HG03175 (cell line): Measurements from ENCODE around the gene MXI1.
"Not testable (repeated sequence)": the region's sequence is repeated elsewhere in the genome, so short reads cannot be mapped to it uniquely, and the experiment has no call there.

Source experiments
- ATAC-seq: cut with Tn5 transposase; IDR thresholded peaks from one replicate; pipeline ENCODE4 v1.9.1; 2021; ENCODE audit warnings: mild to moderate bottlenecking, moderate library complexity; ENCODE audit not compliant: unreplicated experiment

The MXI1 gene

DNA sequence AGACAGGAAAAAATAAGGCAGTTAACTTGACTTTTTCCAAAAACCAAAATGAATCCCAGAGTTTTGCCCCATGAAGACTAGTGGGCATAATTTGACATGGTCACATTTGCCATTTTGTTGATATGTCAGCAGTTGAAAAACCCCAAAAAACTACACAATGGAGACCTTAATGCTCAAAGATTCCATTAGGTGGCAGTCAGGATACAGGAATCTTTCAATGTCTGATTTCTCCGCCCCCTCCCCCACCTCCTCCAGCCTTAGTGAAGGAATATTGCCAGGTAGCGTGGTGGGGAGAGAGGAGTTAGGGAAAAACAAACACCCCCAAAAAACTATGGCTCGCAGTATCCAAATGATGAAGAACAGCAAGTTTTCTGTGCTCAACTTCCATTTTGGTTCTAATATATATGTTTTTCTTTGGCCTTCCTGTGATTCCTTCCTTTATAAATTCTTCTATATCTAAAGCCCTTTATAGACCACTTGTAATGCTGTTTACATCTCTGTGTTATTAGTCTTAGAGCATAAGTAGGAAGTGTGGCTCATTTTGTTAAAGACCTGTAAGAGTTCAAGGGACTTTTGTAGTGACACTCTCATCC lies 104.0 kb downstream of the MXI1 start:
- ATAC-seq = no peak

DNA sequence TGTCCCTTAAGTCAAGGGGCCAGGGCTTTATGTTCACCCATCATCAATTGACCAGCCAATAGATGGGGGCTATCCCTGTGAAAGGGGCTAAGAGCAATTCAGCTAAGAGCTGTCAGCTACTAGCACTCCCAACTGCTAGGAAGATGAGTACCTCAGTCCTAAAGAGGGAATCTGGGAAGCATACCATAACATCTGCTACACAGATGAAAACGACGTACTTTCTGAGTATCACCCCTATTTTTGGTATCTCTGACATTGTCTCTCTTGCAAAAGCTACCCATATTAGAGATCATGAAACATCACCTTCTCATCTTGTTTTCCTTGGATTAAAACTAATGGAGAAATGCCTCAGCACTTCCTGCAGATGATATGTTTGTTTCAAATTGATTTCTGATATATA lies 104.8 kb downstream of the MXI1 start:
- no peak for ATAC-seq

DNA sequence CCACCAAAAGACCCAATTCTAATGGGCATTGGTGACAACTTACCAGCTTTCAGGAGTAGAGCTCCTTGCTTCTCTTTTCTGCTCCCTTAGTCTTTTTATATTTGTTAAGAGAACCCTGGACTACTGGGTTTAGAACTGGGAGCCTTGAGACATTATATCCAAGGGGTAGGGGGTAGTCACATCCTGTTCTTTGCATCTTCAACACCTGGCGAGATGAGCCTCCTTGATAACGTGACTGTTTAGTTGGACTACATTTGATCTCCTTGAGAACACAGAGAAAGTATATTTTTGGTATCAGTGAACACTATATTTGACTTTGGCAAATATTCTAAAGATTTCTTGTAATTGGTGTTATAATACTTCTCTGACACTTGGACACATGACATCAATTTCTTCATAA lies 106.3 kb downstream of the MXI1 start:
- ATAC-seq = no peak

DNA sequence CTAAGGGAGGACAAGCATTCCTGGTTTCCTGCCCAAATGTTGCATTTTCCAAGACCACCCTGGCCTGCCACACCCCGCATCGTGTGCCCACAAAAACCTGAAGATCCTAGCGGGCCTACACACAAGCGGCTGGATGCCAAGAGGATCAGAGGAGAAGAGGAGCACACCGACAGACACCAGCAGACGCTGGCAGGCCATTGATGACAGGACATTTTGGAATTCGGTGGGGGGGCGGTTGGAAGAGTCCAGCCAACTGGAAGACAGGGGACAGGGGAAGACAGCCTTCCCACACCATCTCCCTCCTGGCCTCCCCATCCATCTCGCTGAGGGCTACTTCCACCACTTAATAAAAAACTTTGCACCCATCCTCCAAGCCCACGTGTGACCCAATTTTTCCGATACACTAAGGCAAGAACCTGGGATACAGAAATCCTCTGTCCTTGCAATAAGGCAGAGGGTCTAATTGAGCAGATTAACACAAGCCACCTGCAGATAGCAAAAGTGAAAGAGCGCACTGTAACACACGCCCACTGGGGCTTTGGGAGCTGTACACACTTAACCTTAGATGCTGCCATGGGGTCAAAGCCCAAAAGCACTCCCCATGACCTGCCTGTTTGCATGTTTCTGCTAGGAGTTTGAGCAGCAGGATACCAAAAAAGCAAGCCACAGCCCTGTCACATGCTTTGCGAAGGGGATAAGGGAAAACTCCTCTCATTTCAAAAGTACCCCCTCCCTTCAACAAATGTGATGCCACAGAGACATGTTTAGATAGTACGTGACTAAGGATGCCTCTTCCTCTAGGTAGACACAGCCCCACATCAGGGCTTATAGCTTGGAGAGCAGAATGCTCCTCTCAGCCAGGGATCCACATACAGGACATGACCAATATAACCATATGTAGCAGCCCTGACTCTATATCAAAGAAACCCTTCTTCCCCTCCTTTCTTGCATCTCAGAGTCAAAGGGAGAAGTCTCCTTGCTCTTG lies 110.8 kb downstream of the MXI1 start:
- no peak for ATAC-seq

DNA sequence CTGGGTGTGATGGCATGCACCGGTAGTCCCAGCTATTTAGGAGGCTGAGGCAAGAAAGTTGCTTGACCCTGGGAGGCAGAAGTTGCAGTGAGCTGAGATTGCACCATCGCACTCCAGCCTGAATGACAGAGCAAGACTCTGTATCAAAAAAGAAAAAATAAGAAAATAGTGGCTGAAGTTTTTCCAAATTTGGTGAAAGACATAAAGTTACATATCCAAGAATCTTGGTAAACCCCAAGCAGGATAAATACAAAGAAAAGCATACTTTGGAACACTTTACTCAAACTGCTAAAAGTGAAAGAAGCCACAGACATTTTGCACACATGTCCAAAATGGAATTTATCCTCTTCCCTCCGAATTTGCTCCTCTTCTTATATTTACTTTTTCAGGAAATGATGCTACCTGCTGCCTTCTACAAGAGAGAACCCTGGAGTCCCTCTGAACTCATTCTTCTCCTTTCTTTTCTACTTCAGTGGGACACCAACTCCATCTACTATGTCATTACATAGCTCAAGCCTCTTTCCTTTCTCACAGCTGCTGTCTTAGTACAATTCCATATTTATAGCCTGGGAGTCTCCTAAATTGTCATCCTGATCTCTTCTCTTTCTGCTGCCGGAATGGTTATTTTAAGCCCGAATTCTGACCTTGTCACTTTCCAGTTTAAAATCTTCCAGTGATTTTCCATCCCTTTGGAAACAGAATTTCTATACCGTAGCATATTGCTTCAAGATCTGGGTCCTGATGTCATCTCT lies 114.6 kb downstream of the MXI1 start:
- no peak for ATAC-seq

DNA sequence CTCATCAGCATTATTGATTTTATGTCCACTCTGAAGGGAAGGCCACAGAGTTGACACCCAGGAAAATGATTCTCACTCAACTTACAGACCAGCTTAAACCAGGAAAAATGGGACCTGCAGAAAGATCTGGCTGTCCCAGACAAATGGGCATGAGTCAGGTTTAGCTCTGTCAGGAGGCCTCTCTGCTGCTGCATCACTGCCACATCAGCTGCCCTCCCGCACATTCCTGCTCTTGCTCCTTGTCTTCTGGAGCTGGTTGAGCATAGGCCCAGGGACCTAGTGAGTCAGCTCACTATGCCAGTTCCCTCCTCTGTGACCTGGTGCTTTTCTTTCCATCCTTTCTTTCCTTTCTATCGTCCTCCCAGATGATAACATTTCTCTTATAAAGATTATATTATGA lies 116.1 kb downstream of the MXI1 start:
- no peak for ATAC-seq

DNA sequence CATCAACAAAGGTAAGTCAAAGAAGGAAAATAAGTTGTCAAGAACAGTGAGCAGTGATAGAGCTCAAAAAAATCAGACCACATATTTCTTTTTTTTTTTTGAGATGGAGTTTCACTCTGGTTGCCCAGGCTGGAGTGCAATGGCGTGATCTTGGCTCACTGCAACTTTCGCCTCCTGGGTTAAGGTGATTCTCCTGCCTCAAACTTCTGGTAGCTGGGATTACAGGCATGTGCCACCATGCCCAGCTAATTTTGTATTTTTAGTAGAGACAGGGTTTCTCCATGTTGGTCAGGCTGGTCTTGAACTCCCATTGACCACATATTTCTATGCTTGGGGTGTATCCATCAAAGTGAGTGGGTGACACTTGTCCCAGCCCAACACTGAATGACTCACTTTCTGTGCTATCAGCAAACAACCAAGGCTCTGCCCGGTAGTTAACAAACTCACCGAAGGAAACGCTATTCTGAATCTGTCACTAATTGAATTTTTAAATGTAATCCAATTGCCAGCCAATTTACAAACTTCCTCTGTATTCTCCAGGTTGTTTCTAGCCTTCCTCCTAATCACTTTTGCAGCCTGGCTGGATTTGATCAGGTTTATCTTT lies 116.9 kb downstream of the MXI1 start:
- peak; percentile 59 for ATAC-seq

DNA sequence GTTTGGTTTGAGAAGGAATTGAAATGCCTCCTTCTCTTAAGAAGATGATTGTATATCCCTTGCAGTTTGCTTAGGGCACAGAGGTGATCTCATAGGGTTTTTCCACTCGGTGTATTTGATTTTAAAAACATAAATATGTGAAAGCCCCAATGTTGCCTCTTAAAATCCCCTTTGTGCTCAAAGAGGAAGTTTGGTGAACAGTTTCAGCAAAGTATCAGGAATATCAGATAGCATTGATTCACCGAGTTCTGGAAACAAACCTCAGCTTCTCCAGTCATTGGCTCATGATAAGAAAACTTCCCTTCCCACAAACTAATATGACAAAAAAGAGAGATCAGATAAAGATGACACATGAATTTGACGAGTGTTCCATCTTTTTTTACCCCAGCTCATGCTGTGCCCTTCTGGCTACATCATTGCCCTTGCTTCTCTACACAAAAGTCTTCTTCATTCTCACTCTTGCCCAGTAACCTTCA lies 117.4 kb downstream of the MXI1 start:
- no peak for ATAC-seq

DNA sequence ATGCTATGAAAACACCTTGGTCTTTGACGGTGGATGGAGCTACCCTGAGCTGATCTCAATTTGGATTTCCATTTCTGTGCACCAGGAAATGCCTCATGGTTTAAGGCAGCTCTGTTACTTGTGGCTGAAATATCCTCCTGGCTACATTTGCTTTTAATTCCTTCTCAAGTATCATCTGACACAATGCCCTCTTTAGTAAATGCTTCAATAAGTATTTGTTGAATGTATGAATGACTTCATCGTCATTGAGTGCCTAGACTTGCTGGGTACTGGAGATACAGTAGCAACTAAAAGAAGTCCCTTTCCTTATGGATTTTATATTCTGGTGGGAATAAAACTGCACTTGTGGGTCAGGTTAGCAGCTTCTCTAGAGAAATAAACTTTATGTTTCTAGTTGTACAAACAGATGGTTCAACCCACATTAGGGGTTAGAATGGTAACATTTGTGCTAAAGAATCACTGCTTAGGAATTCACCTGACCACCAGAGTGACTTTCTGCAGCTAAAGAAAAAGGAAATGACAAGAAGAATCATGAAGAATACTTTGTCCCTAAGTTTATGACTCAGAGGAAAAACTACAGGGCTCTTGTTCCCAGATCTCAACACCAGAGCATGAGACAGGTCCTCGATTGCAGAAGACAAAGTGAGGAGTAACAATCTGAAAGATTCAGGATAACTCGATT lies 119.1 kb downstream of the MXI1 start:
- no peak for ATAC-seq

DNA sequence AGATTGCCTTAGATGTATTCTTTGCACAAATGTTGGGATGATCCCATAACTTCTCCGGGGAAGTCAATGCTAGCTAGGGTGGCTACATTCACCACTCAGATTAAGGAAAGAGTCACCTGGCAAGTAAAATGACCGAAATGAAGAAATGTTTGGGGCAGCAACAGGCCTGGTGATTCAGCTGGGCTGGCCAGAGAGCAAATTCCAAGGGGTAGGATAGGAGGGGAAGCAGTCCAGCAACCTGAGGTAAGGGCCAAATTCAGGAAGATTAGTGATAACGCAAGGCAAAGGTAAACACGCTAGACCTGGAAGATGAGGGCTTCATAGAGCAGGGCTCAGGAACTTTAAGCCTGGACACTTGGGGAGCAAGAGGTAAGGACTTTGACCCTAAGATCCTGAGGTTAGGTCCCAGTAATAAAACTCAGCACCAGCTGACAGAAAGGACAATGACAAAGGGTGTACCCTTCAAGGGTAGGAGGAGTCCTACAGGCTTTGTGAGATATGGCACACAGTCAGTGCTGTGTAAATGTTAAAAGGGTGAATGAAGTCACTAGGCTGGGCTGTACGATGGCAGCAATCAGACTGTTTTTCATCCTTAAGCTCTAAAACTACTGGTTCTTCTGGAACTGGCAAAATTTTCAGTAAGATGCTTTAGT lies 120.0 kb downstream of the MXI1 start:
- ATAC-seq = no peak

DNA sequence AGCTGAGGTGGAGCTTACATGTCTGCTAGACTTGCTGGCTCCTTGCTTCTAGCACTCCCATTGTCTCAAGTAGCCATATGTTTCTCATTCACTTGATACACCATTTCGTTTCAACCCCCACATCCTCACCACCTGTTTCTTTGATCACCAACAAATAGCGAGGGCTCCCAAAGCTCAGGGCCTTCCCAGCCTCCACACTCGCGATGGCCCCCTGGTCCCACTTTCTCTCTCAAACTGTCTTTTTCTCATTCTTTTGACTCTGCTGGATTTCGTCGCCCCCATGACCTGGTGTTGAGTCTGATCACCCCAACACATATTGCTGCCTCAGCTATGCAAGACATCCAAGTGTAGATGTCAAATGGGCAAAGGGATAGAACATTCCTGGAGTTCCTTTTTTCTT lies 123.3 kb downstream of the MXI1 start:
- ATAC-seq = no peak

DNA sequence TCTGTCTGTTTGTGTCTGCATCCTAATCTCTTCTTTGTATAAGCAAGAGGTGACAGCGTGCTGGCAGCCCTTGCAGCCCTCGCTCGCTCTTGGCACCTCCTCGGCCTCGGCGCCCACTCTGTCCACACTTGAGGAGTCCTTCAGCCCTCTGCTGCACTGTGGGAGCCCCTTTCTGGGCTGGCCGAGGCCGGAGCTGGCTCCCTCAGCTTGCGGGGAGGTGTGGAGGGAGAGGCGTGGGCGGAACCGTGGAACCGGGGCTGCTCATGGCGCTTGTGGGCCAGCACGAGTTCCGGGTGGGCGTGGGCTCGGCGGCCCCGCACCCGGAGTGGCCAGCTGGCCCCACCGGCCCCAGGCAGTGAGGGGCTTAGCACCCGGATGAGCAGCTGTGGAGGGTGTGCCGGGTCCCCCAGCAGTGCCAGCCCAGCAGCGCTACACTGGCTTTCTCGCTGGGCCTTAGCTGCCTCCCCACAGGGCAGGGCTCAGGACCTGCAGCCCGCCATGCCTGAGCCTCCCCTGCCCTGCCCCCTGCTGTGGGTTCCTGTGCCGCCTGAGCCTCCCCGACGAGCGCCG lies 123.9 kb downstream of the MXI1 start:
- ATAC-seq = not testable (repeated sequence)

DNA sequence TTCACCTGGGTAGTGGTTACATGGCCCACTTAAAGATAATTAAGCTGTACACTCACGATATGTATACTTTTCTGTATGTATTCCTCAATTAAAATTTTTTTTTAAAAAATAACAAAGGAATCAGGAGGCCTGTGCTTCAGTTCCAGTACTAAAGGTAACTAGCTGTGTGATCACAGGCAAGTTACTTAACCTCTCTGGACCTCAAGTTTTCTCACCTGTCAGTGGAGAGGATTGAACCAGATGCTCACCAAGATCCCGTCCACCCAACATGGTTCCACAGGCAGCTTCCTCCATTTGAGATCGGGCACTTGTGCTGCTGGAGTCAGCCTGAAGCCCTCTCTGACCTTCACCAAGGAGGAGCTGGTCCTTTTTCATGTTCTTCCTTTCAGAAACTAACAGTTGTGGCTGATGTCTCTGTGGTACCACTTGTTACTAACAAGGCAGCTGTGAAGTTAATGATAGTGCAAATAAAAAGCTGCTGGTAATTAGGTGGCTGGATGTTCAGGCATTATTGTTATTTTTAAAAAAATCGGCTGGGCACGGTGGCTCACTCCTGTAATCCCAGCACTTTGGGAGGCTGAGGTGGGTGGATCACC lies 126.8 kb downstream of the MXI1 start:
- ATAC-seq = no peak

DNA sequence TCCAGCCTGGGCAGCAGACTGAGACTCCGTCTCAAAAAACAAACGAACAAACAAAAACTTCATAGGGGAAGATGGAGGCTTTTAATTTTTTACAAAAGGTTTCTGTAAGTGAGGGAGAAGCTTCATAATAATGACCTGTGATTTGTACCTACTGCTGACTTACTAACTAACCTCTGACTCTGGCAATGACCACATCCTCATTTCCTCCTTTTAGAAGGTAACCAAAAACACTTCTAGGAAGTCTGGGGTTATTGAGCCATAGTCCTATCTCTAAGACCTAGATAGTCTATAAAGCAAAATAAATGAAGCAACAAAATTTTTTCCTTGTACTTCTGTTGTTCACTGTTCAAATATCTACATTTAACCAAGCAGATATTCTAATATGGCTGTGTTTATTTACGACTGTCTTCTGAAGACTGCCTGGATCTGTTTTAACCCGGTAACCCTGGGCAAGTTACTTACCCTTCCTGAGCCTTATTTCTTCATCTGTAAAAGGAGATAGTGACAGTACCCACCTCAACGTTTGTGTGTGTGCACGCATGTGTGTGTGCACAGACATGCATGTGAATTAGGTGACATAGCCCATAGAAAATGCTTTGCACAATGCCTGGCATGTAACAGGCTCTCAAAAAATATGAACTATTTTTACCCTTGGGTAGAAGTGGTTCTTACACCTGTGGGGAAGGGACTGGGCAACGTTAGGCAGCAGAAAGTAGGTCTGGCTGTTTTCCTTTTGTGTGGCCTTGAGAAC lies 128.1 kb downstream of the MXI1 start:
- no peak for ATAC-seq

DNA sequence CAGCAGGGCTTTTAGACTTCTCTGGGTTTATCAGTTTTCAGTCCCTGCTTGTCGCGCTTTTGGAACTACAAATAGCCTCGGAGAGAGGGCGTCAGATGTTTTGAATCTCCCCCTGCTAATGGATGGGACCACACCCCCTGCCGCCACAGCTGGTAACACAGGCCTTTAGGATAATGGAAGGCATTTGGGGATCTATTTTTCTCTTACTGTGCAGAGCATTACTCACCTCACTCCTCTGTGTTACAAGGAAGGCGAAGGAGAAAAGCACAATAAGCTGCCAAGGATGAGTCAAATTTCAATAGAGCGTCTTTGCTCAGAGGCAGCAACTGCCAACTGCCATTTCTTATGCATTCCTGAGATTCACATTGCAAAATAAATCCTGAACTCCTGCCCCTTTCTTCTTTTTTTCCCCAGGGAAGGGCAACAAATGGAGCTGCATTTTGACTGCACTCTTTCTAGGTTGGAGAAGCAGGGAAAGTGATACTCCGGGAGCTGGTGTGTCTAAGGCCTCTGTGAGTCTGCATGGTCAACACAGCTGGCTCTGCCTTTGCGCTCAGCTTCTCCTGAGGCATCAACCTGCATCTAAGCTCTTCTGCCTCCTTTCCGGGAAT lies 128.8 kb downstream of the MXI1 start:
- ATAC-seq = no peak
